GM12891 (cell line): Measurements from ENCODE around the gene SLC38A3.

Source experiments
- POLR2A ChIP-seq: IDR thresholded peaks from 2 replicates; pipeline ENCODE4 v1.6.1; 2011; ENCODE audit warnings: low read depth, low read length, control low read depth
- POLR2AphosphoS5 ChIP-seq: IDR thresholded peaks from 2 replicates; pipeline ENCODE4 v1.6.1; 2011; ENCODE audit warnings: low read depth, low read length, control low read depth
- TAF1 ChIP-seq: IDR thresholded peaks from 2 replicates; pipeline ENCODE4 v1.6.1; 2011; ENCODE audit warnings: low read depth, low read length, control low read depth

DNA sequence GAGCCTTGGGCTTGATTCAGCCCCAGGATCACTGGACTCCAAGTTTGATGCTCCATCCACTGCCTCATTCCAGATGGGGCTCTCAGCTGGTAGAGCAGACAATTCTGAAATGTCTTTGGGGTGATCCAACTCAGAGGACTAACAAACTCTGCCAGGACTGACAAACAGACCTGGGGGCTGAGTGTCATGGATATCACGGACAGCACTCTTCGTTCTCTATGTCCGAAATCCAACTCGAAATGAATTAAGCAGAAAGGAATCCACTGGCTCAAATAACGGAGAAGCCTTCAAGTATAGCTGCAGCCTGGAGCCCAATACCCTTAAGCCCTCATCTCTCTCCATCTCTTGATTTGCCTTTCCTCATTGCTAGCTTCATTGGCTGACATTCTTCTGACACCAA is 14.2 kb downstream of the SLC38A3 start:
- TF ChIP-seq POLR2AphosphoS5: no peak
- no peak for TF ChIP-seq TAF1
- TF ChIP-seq POLR2A: no peak
